ENCODE measurements around the gene VWA7. TPM values are rescaled to one million over a fixed set of nuclear protein-coding genes. Genes with fewer than 3 reads are reported as not detected.

VWA7 gene
- total RNA-seq, 1 donor from 2014 or later = 0.26 TPM

- no peak for TF ChIP-seq CTCF (IDR thresholded peaks at IDR 0.05; ENCODE audit: insufficient read depth, low read length, severe bottlenecking)
- DNase-seq (ENCODE audit: low read depth) (no peak), FAIRE-seq (no peak)
- Histone ChIP-seq H3K36me3 (ENCODE audit: control insufficient read depth, insufficient read depth, low read length) (peaks cover 13% of the 10 kb centered on the region), H3K27me3 (ENCODE audit: control insufficient read depth, insufficient read depth, low read length) (no peaks in the 10 kb centered on the region), H3K4me3 (ENCODE audit: low read depth, low read length) (no peak overlapping the region)
Observed at GRCh38 chr6:31727717-31728671, 49.1 kb downstream of the VWA7 start.

GRCh38 chr6:31727034-31727716, 50.0 kb downstream of the VWA7 start:
- Histone ChIP-seq H3K27me3 (ENCODE audit: control insufficient read depth, insufficient read depth, low read length) (no peaks in the 10 kb centered on the region), H3K36me3 (ENCODE audit: control insufficient read depth, insufficient read depth, low read length) (peaks cover 11% of the 10 kb centered on the region), H3K4me3 (ENCODE audit: low read depth, low read length) (no peak overlapping the region)
- no peak for TF ChIP-seq CTCF (IDR thresholded peaks at IDR 0.05; ENCODE audit: insufficient read depth, low read length, severe bottlenecking)
- FAIRE-seq (no peak), DNase-seq (ENCODE audit: low read depth) (no peak)

GRCh38 chr6:31725502-31726350, 51.4 kb downstream of the VWA7 start:
- FAIRE-seq = no peak
- no peak for TF ChIP-seq CTCF (IDR thresholded peaks at IDR 0.05; ENCODE audit: insufficient read depth, low read length, severe bottlenecking)

GRCh38 chr6:31723980-31724691, 53.0 kb downstream of the VWA7 start:
- peaks cover 5% of the 10 kb centered on the region for H3K36me3 ChIP-seq (ENCODE audit: control insufficient read depth, insufficient read depth, low read length)

More at GRCh38 chr6:31725502-31726350, 51.4 kb downstream of the VWA7 start:
- no peaks in the 10 kb centered on the region for H3K27me3 ChIP-seq (ENCODE audit: control insufficient read depth, insufficient read depth, low read length)
- peaks cover 5% of the 10 kb centered on the region for H3K36me3 ChIP-seq (ENCODE audit: control insufficient read depth, insufficient read depth, low read length)
- no peak overlapping the region for H3K4me3 ChIP-seq (ENCODE audit: low read depth, low read length)
- DNase-seq (ENCODE audit: low read depth) = no peak

More at GRCh38 chr6:31723980-31724691, 53.0 kb downstream of the VWA7 start:
- no peak for TF ChIP-seq CTCF (IDR thresholded peaks at IDR 0.05; ENCODE audit: insufficient read depth, low read length, severe bottlenecking)
- H3K27me3 ChIP-seq (ENCODE audit: control insufficient read depth, insufficient read depth, low read length) = no peaks in the 10 kb centered on the region
- DNase-seq (ENCODE audit: low read depth) (no peak), FAIRE-seq (no peak)
- H3K4me3 ChIP-seq (ENCODE audit: low read depth, low read length) = no peak overlapping the region

Measured in bronchial epithelial cell (primary cell).